H1 (cell line): ENCODE data around the gene GSTM3. TPM values are rescaled to one million over a fixed set of nuclear protein-coding genes. Genes with fewer than 3 reads are reported as not detected.

Source experiments
- CTCF ChIA-PET: fragments of 300-600 bp; sonication (Branson Sonifier 250); formaldehyde crosslinking; loops from one replicate; lab custom pipeline; 2021; ENCODE audit not compliant: partially characterized antibody; lab: Charles Lee
- POLR2A ChIA-PET: fragments of 300-600 bp; sonication (Branson Sonifier 250); formaldehyde crosslinking; loops from one replicate; lab custom pipeline; 2021; ENCODE audit warnings: inconsistent platforms; ENCODE audit not compliant: partially characterized antibody; lab: Charles Lee
- DNase-seq, 2 experiments: peaks; one replicate each; pipeline versions ENCODE4 v3.0.0 to v3.0.0-alpha.2; 2010 to 2022; ENCODE audit warnings: low spot score in 2 of 2, low read depth in 1 of 2, mixed read lengths in 1 of 2
- FAIRE-seq: peaks from 2 replicates; lab custom pipeline; 2011; peaks lifted over from hg19 to GRCh38; lab: Jason Lieb, UNC
- H2AFZ ChIP-seq: 2 replicates; pipeline ENCODE4 v1.8.1; 2012; ENCODE audit warnings: low read length, inconsistent platforms
- H2AK5ac ChIP-seq: 2 replicates; pipeline ENCODE4 v1.6.1; 2013; ENCODE audit warnings: low read depth, low read length
- H2BK120ac ChIP-seq: replicated peaks from 2 replicates; pipeline ENCODE3; 2013; ENCODE audit warnings: low read depth, low read length, inconsistent platforms
- H2BK12ac ChIP-seq: 2 replicates; pipeline ENCODE4 v1.6.1; 2013; ENCODE audit warnings: low read depth, low read length
- H2BK15ac ChIP-seq: 2 replicates; pipeline ENCODE4 v1.6.1; 2013; ENCODE audit warnings: low read length
- H2BK20ac ChIP-seq: 2 replicates; pipeline ENCODE4 v1.6.1; 2013; ENCODE audit warnings: low read length
- H2BK5ac ChIP-seq: 2 replicates; pipeline ENCODE4 v1.6.1; 2013; ENCODE audit warnings: low read depth, low read length
- H3K14ac ChIP-seq: 2 replicates; pipeline ENCODE4 v1.6.1; 2013; ENCODE audit warnings: inconsistent platforms; ENCODE audit not compliant: insufficient read length
- H3K18ac ChIP-seq: 2 replicates; pipeline ENCODE4 v1.6.1; 2013; ENCODE audit warnings: low read length; ENCODE audit errors: extremely low read depth
- H3K23ac ChIP-seq: 2 replicates; pipeline ENCODE4 v1.6.1; 2013; ENCODE audit warnings: inconsistent platforms; ENCODE audit not compliant: insufficient read length
- H3K23me2 ChIP-seq: 2 replicates; pipeline ENCODE4 v1.6.1; 2013; ENCODE audit warnings: low read depth, low read length
- H3K27ac ChIP-seq: 2 replicates; pipeline ENCODE4 v1.6.1; 2011; ENCODE audit warnings: low read depth, low read length, inconsistent platforms
- H3K27me3 ChIP-seq, 4 experiments: replicated peaks in 1 of 4; 1 replicate in 1 of 4; 2 replicates in 3 of 4; pipeline versions ENCODE4 v1.6.1 to v1.8.1; 2011 to 2013; ENCODE audit warnings: low read length in 3 of 4, mild to moderate bottlenecking in 3 of 4, inconsistent platforms in 2 of 4, mixed read lengths in 2 of 4, moderate library complexity in 1 of 4; ENCODE audit not compliant: control insufficient read depth in 3 of 4, insufficient read depth in 3 of 4; ENCODE audit errors: extremely low read depth in 1 of 4
- H3K36me3 ChIP-seq, 4 experiments: 2 replicates each; pipeline versions ENCODE4 v1.6.1 to v1.8.1; 2011 to 2013; ENCODE audit warnings: mild to moderate bottlenecking in 4 of 4, low read length in 3 of 4, moderate library complexity in 2 of 4, control low read depth in 1 of 4, inconsistent platforms in 1 of 4; ENCODE audit not compliant: insufficient read depth in 4 of 4, control insufficient read depth in 2 of 4
- H3K4ac ChIP-seq: replicated peaks from 2 replicates; pipeline ENCODE3; 2013; ENCODE audit warnings: low read length, low read depth, mixed read lengths, inconsistent platforms; ENCODE audit not compliant: insufficient read length
- H3K4me1 ChIP-seq, 4 experiments: replicated peaks in 1 of 4; 1 replicate in 1 of 4; 2 replicates in 3 of 4; pipeline versions ENCODE4 v1.6.1 to v1.8.1; 2011 to 2013; ENCODE audit warnings: low read length in 3 of 4, inconsistent platforms in 2 of 4, mixed read lengths in 1 of 4; ENCODE audit not compliant: insufficient read depth in 4 of 4, control insufficient read depth in 3 of 4
- H3K4me2 ChIP-seq, 2 experiments: 2 replicates each; pipeline versions ENCODE4 v1.6.1 to v1.8.1; 2011 to 2013; ENCODE audit warnings: low read depth in 2 of 2, low read length in 2 of 2, control low read depth in 1 of 2, inconsistent platforms in 1 of 2, mild to moderate bottlenecking in 1 of 2; ENCODE audit not compliant: insufficient read depth in 1 of 2
- H3K4me3 ChIP-seq, 4 experiments: fragments of 200-600, 300-600 bp in 1 of 4; sonication (generic), shearing (Covaris generic), sonication (Bioruptor Twin) in 1 of 4; 2 replicates each; pipeline versions ENCODE4 v1.5.1 to v1.8.1; 2011 to 2016; ENCODE audit warnings: low read length in 4 of 4, low read depth in 3 of 4, control low read depth in 2 of 4, inconsistent platforms in 2 of 4, mild to moderate bottlenecking in 2 of 4, mixed read lengths in 1 of 4, moderate library complexity in 1 of 4; ENCODE audit not compliant: insufficient read depth in 2 of 4; ENCODE audit errors: extremely low read depth in 1 of 4
- H3K56ac ChIP-seq: replicated peaks from 2 replicates; pipeline ENCODE3; 2013; ENCODE audit warnings: low read depth, mild to moderate bottlenecking, mixed read lengths, low read length, inconsistent platforms; ENCODE audit not compliant: insufficient read length
- H3K79me1 ChIP-seq: 2 replicates; pipeline ENCODE4 v1.6.1; 2013; ENCODE audit warnings: low read depth, low read length, control low read depth
- H3K79me2 ChIP-seq, 2 experiments: 2 replicates each; pipeline versions ENCODE4 v1.6.1 to v1.8.1; 2012 to 2013; ENCODE audit warnings: low read length in 2 of 2, mild to moderate bottlenecking in 2 of 2, inconsistent platforms in 1 of 2; ENCODE audit not compliant: insufficient read depth in 2 of 2, control insufficient read depth in 1 of 2
- H3K9ac ChIP-seq, 4 experiments: replicated peaks in 1 of 4; 1 replicate in 1 of 4; 2 replicates in 3 of 4; pipeline versions ENCODE4 v1.6.1 to v1.8.1; 2011 to 2013; ENCODE audit warnings: low read depth in 3 of 4, low read length in 3 of 4, control low read depth in 2 of 4, mild to moderate bottlenecking in 2 of 4, moderate library complexity in 2 of 4, inconsistent platforms in 1 of 4; ENCODE audit errors: extremely low read depth in 1 of 4
- H3K9me3 ChIP-seq, 2 experiments: 2 replicates each; pipeline versions ENCODE4 v1.6.1 to v1.8.1; 2012 to 2013; ENCODE audit warnings: mild to moderate bottlenecking in 2 of 2, moderate library complexity in 2 of 2, control low read depth in 1 of 2, inconsistent platforms in 1 of 2, low read depth in 1 of 2, low read length in 1 of 2, mixed read lengths in 1 of 2; ENCODE audit not compliant: insufficient read depth in 2 of 2
- H4K20me1 ChIP-seq, 2 experiments: replicated peaks in 1 of 2; 2 replicates each; pipeline versions ENCODE3 to v1.8.1; 2011 to 2013; ENCODE audit warnings: inconsistent platforms in 2 of 2, low read length in 2 of 2, mild to moderate bottlenecking in 1 of 2; ENCODE audit not compliant: insufficient read depth in 2 of 2, control insufficient read depth in 1 of 2
- H4K5ac ChIP-seq: 2 replicates; pipeline ENCODE4 v1.6.1; 2013; ENCODE audit warnings: low read length, low read depth, mixed read lengths, inconsistent platforms; ENCODE audit not compliant: insufficient read length
- H4K8ac ChIP-seq: 2 replicates; pipeline ENCODE4 v1.8.0; 2013; ENCODE audit warnings: mild to moderate bottlenecking, moderate library complexity, low read length, inconsistent platforms; ENCODE audit not compliant: insufficient read depth; ENCODE audit errors: extremely low read depth
- H4K91ac ChIP-seq: replicated peaks from 2 replicates; pipeline ENCODE3; 2013; ENCODE audit warnings: low read length, mixed read lengths, inconsistent platforms; ENCODE audit not compliant: insufficient read length
- BACH1 ChIP-seq: IDR thresholded peaks from 2 replicates; pipeline ENCODE4 v1.6.1; 2012; ENCODE audit warnings: low read length, improper control_type of control experiment
- GTF2F1 ChIP-seq: IDR thresholded peaks from 2 replicates; pipeline ENCODE4 v1.6.1; 2012; ENCODE audit warnings: low read depth, low read length, improper control_type of control experiment, borderline replicate concordance
- JUN ChIP-seq: IDR thresholded peaks from 2 replicates; pipeline ENCODE4 v1.6.1; 2011; ENCODE audit warnings: low read depth, mild to moderate bottlenecking, improper control_type of control experiment, low read length
- JUND ChIP-seq: IDR thresholded peaks from 2 replicates; pipeline ENCODE4 v1.6.1; 2011; ENCODE audit warnings: mild to moderate bottlenecking, improper control_type of control experiment, low read length
- MAFK ChIP-seq: IDR thresholded peaks from 2 replicates; pipeline ENCODE4 v1.6.1; 2012; ENCODE audit warnings: low read depth, mild to moderate bottlenecking, improper control_type of control experiment, low read length
- RAD21 ChIP-seq, 2 experiments: IDR thresholded peaks in 1 of 2; conservative IDR thresholded peaks in 1 of 2; 2 replicates each; pipeline ENCODE4 v1.6.1; 2011; ENCODE audit warnings: low read depth in 2 of 2, low read length in 2 of 2, improper control_type of control experiment in 1 of 2, inconsistent platforms in 1 of 2, mild to moderate bottlenecking in 1 of 2, moderate library complexity in 1 of 2
- TAF1 ChIP-seq: IDR thresholded peaks from 2 replicates; pipeline ENCODE4 v1.6.1; 2011; ENCODE audit warnings: mild to moderate bottlenecking, low read depth, low read length
- WGBS, 2 experiments: shearing (Covaris generic) in 1 of 2; methylation state at CpG; one replicate each; pipeline versions ENCODE4 v1.1.6 to v1.1.7; 2013 to 2015; ENCODE audit warnings: low lambda C conversion rate in 2 of 2, mixed read lengths in 2 of 2, inconsistent platforms in 1 of 2, low coverage in 1 of 2, missing lambda C conversion rate in 1 of 2; ENCODE audit not compliant: insufficient replicate concordance in 2 of 2, insufficient coverage in 1 of 2, insufficient read length in 1 of 2; ENCODE audit errors: extremely low coverage in 1 of 2, missing lambda C conversion rate in 1 of 2; 5-methylcytosine and 5-hydroxymethylcytosine counted together
- polyA plus RNA-seq, 7 experiments: library from polyadenylated mRNA; depleted of rRNA in 3 of 7; stranded (reverse) in 5 of 7; unstranded in 2 of 7; fragments of >200 nt in 5 of 7; fragments of 200-250 nt in 2 of 7; gene quantifications; 1 replicate in 5 of 7; 2 replicates in 1 of 7; 4 replicates in 1 of 7; pipeline versions ENCODE4 v1.2.1 to v1.2.3, GENCODE V29; 2011 to 2013; ENCODE audit warnings: missing spikeins in 2 of 7, mixed read lengths in 2 of 7
- total RNA-seq: library from RNA; stranded (reverse); fragmentation: NEBNext Ultra II Directional; extraction: Animal tissue kit (Norgen Biotek cat#: 25700); gene quantifications from 2 replicates; pipeline ENCODE4 v1.2.1, GENCODE V29; 2021
- TF ChIP-seq, protein P1 (sequence below): IDR thresholded peaks from 2 replicates; pipeline ENCODE4 v1.6.1; 2011; ENCODE audit warnings: low read length, improper control_type of control experiment

GSTM3 gene
- total and polyA plus RNA-seq, 2 of the 8 experiments (the other 6 are each of a cell fraction or from before 2014, with no cell fraction given): 2.2 to 5.1 TPM

DNA sequence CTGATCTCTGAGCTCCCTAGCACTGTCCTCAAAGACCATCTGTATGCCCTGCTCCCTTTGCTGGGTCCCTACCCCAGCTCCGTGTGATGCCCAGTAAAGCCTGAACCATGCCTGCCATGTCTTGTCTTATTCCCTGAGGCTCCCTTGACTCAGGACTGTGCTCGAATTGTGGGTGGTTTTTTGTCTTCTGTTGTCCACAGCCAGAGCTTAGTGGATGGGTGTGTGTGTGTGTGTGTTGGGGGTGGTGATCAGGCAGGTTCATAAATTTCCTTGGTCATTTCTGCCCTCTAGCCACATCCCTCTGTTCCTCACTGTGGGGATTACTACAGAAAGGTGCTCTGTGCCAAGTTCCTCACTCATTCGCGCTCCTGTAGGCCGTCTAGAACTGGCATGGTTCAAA lies 23.1 kb downstream of the GSTM3 start:
- H2BK15ac ChIP-seq: no peak overlapping the region
- no peak overlapping the region for H3K18ac ChIP-seq
- FAIRE-seq: no peak
- peaks cover 0 to under 1% (median 0%) of the 10 kb centered on the region in 4 experiments; a peak in 1 of 7 replicates for H3K27me3 ChIP-seq
- H2AFZ ChIP-seq: no peak overlapping the region
- no peaks in the 10 kb centered on the region for H3K79me2 ChIP-seq
- no peak overlapping the region for H2BK5ac ChIP-seq
- H3K14ac ChIP-seq: no peak overlapping the region
- H3K36me3 ChIP-seq: no peaks in the 10 kb centered on the region
- no peak overlapping the region for H4K91ac ChIP-seq
- ChIA-PET CTCF (interaction anchor here (0.7 to 7.4 kb wide), 13 partner anchors 13 to 82 kb away, joined by 3 to 51 read pairs (median 4); partner anchors contain the start of gene GSTM1), POLR2A (no interaction called here)
- H3K23me2 ChIP-seq: no peaks in the 10 kb centered on the region
- no peak for DNase-seq
- H4K5ac ChIP-seq: no peak overlapping the region
- H3K79me1 ChIP-seq: no peaks in the 10 kb centered on the region
- H3K56ac ChIP-seq: no peak overlapping the region
- no peaks in the 10 kb centered on the region for H3K4me1 ChIP-seq
- H2BK120ac ChIP-seq: no peak overlapping the region
- H2BK20ac ChIP-seq: no peak overlapping the region
- WGBS, 2 experiments: 98% methylated on average over 5 of the region's 5 CpGs; no CpG with 5 or more reads in 1 of the 2 experiments
- no peaks in the 10 kb centered on the region for H3K9me3 ChIP-seq
- no peak overlapping the region for H3K4me3 ChIP-seq
- no peak overlapping the region for H3K4ac ChIP-seq
- no peak overlapping the region for H3K4me2 ChIP-seq
- H2AK5ac ChIP-seq: no peak overlapping the region
- no peak overlapping the region for H3K9ac ChIP-seq
- no peak overlapping the region for H3K27ac ChIP-seq
- no peak overlapping the region for H3K23ac ChIP-seq
- H4K20me1 ChIP-seq: no peaks in the 10 kb centered on the region
- no peak overlapping the region for H4K8ac ChIP-seq
- no peak overlapping the region for H2BK12ac ChIP-seq
- no peak for TF ChIP-seq TAF1
- no peak for TF ChIP-seq RAD21 (IDR thresholded peaks at IDR 0.05 in 1 of 2, conservative IDR thresholded peaks at IDR 0.05 in 1 of 2; ENCODE audit: low read depth in 2 of 2, low read length in 2 of 2)
- TF ChIP-seq BACH1: no peak
- TF ChIP-seq JUN: no peak
- TF ChIP-seq JUND: no peak
- TF ChIP-seq MAFK: no peak
- TF ChIP-seq, protein P1, sequence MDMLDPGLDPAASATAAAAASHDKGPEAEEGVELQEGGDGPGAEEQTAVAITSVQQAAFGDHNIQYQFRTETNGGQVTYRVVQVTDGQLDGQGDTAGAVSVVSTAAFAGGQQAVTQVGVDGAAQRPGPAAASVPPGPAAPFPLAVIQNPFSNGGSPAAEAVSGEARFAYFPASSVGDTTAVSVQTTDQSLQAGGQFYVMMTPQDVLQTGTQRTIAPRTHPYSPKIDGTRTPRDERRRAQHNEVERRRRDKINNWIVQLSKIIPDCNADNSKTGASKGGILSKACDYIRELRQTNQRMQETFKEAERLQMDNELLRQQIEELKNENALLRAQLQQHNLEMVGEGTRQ: no peak
- no peak for TF ChIP-seq GTF2F1
